Dendritic cell treated with granulocyte-macrophage colony-stimulating factor and Interleukin-4, amounts not matched to agents 40 ng/mL and 50 ng/mL, for 4 days (primary cell): ENCODE data around the gene SOWAHA.

Experiments
- H3K27ac Mint-ChIP-seq: one replicate; pipeline ENCODE4 v1.8.0; 2022; ENCODE audit warnings: mild to moderate bottlenecking, mixed read lengths
- H3K27me3 Mint-ChIP-seq: one replicate; pipeline ENCODE4 v1.8.0; 2022; ENCODE audit warnings: mild to moderate bottlenecking, mixed read lengths
- H3K36me3 Mint-ChIP-seq: one replicate; pipeline ENCODE4 v1.8.0; 2022; ENCODE audit warnings: low read depth, mixed read lengths
- H3K4me1 Mint-ChIP-seq: one replicate; pipeline ENCODE4 v1.8.0; 2022; ENCODE audit warnings: low read depth, mixed read lengths
- H3K4me3 Mint-ChIP-seq: one replicate; pipeline ENCODE4 v1.8.0; 2022; ENCODE audit warnings: mild to moderate bottlenecking, moderate library complexity, mixed read lengths
- H3K9me3 Mint-ChIP-seq: one replicate; pipeline ENCODE4 v1.8.0; 2022; ENCODE audit warnings: mixed read lengths
- intact Hi-C: fragments of 100-400 bp; cut with micrococcal nuclease; formaldehyde crosslinking; loops from one replicate; pipeline ENCODE4 v1.15.0; 2022

Gene SOWAHA

DNA sequence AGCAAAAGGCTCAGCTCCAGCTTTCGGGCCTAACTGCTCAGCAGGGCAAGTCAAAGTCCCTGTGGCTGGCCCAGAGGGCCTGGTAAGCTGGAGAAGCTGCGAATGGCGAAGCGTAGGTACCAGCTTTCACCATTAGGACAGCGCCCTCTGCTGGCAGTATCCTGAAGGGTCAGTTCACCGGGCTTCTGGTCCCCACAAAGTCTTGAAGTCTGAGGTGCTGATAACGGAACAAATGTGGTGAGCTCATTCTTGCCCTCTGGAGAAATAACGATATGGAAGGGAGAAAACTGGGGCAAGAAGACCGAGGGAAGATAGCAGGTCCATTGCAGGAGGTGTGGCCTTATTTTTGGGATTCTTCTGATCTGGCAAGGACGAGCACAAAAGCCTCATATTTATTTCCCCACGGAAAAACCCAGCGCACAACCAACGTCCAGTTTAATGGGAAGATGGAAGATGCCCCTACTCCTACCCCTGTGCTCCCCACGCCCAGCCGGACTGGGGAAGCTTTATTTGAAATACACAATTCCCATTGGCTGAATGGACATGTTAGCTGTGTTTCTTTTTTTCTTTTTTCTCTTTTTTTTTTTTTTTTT lies 7.2 kb downstream of the SOWAHA start:
- Mint-ChIP-seq H3K4me3 (peak overlapping the region; percentile 14), H3K27ac (no peak overlapping the region), H3K4me1 (peaks cover 21% of the 10 kb centered on the region)

GRCh38 chr5:132821350-132821749 lies 8.2 kb downstream of the SOWAHA start:
- Mint-ChIP-seq H3K4me1 (peaks cover 28% of the 10 kb centered on the region), H3K27me3 (peaks cover 76% of the 10 kb centered on the region), H3K27ac (no peak overlapping the region), H3K9me3 (no peaks in the 10 kb centered on the region), H3K4me3 (no peak overlapping the region), H3K36me3 (peaks cover 9% of the 10 kb centered on the region)
- intact Hi-C loops, result no loop called here

More for the DNA sequence above, 7.2 kb downstream of the SOWAHA start:
- Mint-ChIP-seq H3K27me3 (peaks cover 71% of the 10 kb centered on the region), H3K36me3 (peaks cover 9% of the 10 kb centered on the region), H3K9me3 (no peaks in the 10 kb centered on the region)
- intact Hi-C loops, result loop anchor here (1.0 kb wide), 2 partner anchors 65 to 434 kb away; no protein-coding TSS in a partner anchor

DNA sequence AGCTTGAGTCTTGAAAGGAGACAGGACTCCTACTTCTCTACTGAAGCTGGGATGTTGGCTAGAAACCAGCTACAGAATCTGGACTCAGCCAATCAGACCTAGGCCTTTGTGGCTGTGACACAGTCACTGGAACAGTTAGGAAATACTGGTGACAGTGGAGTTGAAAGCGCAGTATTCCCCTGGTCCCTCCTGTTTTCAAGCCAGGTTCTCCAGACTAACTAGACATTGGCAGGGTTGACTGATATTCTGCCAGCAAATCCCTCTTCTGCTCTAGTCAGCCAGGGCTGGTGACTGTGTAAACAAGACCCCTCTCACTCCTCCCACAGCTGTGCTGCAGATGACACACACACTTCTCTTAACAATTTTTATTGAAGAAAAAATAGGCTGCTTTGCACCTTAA lies 8.7 kb downstream of the SOWAHA start:
- Mint-ChIP-seq H3K27ac (no peak overlapping the region), H3K36me3 (peaks cover 10% of the 10 kb centered on the region), H3K4me1 (peaks cover 28% of the 10 kb centered on the region), H3K27me3 (peaks cover 80% of the 10 kb centered on the region), H3K9me3 (no peaks in the 10 kb centered on the region), H3K4me3 (no peak overlapping the region)
- intact Hi-C loops, result no loop called here

GRCh38 chr5:132822650-132823480 lies 9.8 kb downstream of the SOWAHA start:
- H3K27me3 Mint-ChIP-seq, result peaks cover 90% of the 10 kb centered on the region
- H3K27ac Mint-ChIP-seq, result no peak overlapping the region
- intact Hi-C loops, result no loop called here
- H3K4me3 Mint-ChIP-seq, result peak overlapping the region; percentile 56
- H3K4me1 Mint-ChIP-seq, result peaks cover 28% of the 10 kb centered on the region
- H3K9me3 Mint-ChIP-seq, result no peaks in the 10 kb centered on the region
- H3K36me3 Mint-ChIP-seq, result peaks cover 15% of the 10 kb centered on the region

- intact Hi-C loops, result no loop called here
- peaks cover 91% of the 10 kb centered on the region for H3K27me3 Mint-ChIP-seq
- H3K4me3 Mint-ChIP-seq, result no peak overlapping the region
- peaks cover 15% of the 10 kb centered on the region for H3K36me3 Mint-ChIP-seq
- H3K9me3 Mint-ChIP-seq, result no peaks in the 10 kb centered on the region
- H3K27ac Mint-ChIP-seq, result no peak overlapping the region
- peaks cover 28% of the 10 kb centered on the region for H3K4me1 Mint-ChIP-seq
Observed at GRCh38 chr5:132823481-132824050, 10.5 kb downstream of the SOWAHA start.

DNA sequence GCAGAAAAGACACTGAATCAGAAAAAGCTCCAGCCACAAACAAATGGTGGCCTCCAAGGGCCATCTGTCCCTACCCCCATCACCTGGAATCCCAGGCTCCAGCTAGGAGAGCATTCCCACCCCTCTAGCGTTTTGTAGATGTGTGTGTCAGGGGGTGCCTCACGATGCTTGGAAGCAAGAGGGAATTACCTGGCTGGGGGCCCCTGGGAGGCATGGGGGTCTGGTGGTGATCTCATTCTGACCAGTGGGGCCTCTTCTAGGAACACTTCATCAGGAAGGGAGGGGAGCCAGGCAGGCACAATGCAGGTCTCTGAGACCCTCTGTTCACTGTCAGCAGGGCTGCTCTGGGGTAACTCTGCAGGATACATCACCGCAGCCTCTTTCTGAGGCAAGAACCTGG lies 11.3 kb downstream of the SOWAHA start:
- intact Hi-C loops, result no loop called here
- H3K9me3 Mint-ChIP-seq, result no peaks in the 10 kb centered on the region
- peaks cover 91% of the 10 kb centered on the region for H3K27me3 Mint-ChIP-seq
- H3K4me1 Mint-ChIP-seq, result peaks cover 30% of the 10 kb centered on the region
- H3K27ac Mint-ChIP-seq, result no peak overlapping the region
- no peak overlapping the region for H3K4me3 Mint-ChIP-seq
- H3K36me3 Mint-ChIP-seq, result peaks cover 15% of the 10 kb centered on the region

GRCh38 chr5:132825033-132825833 lies 12.1 kb downstream of the SOWAHA start:
- H3K4me3 Mint-ChIP-seq, result no peak overlapping the region
- H3K27me3 Mint-ChIP-seq, result peaks cover 90% of the 10 kb centered on the region
- intact Hi-C loops, result no loop called here
- H3K4me1 Mint-ChIP-seq, result peaks cover 30% of the 10 kb centered on the region
- H3K9me3 Mint-ChIP-seq, result no peaks in the 10 kb centered on the region
- peaks cover 20% of the 10 kb centered on the region for H3K36me3 Mint-ChIP-seq
- H3K27ac Mint-ChIP-seq, result no peak overlapping the region

DNA sequence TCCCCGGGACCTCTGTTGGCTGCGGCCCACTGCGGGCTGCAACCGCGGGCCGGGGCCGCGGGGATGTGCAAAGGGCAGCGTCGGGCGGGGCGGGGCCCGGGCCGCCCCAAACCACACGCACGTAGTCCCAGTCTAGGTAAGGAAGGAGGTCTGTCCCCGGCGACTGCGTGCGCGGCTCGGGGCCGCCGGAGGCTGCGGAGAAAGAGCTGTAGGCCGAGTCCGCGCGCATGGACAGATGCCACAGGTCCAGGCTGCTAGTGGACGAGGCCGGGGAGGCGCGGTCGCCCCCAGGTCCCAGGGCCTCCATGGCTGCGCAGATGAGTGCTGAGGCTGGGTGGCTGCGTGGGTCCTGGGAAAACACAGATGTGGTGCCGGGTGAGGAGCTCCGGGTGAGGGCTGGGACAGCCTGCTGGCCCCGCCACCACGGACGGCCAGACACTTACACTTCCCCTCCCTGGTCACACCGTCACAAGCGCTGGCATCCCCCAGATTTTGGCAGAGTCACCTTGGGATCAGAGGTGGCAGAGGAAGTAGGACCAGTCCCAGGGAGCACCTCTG lies 12.8 kb downstream of the SOWAHA start:
- no peak overlapping the region for H3K4me3 Mint-ChIP-seq
- H3K27me3 Mint-ChIP-seq, result peaks cover 87% of the 10 kb centered on the region
- intact Hi-C loops, result no loop called here
- no peak overlapping the region for H3K27ac Mint-ChIP-seq
- peaks cover 29% of the 10 kb centered on the region for H3K4me1 Mint-ChIP-seq
- no peaks in the 10 kb centered on the region for H3K9me3 Mint-ChIP-seq
- peaks cover 21% of the 10 kb centered on the region for H3K36me3 Mint-ChIP-seq

DNA sequence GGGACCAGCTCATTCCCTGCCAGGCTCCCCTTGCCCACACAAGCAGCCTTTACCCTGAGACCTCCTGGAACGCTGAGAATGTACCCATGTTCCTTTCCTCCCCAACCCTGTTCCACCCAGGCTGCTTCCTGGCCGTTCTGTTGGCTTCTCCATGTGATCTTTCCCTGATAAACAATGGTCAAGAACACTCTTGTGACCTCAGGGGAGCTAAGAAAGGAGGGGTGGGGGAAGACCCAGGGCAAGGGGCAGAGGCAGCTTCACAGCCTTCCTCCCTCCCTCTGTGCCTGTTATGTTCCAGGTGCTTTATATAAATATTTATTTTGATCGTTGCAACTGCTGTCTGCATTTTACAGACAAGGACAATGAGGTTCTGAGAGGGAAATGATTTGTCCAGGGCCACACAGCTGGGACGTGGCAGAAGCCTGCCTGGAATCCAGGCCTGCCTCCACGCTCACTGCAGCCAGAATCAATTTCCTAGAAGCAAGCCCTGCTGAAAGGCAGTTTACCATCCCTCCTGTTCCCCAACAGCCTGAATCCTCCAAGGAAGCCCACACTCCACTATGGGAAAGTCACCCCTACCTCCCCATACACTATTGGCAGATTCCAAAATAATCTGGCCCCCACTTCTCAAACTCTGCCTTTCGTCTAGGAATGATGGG lies 13.5 kb downstream of the SOWAHA start:
- Mint-ChIP-seq H3K9me3 (no peaks in the 10 kb centered on the region), H3K27ac (no peak overlapping the region), H3K4me3 (no peak overlapping the region), H3K36me3 (peaks cover 21% of the 10 kb centered on the region), H3K4me1 (peaks cover 35% of the 10 kb centered on the region), H3K27me3 (peaks cover 89% of the 10 kb centered on the region)
- intact Hi-C loops, result no loop called here

DNA sequence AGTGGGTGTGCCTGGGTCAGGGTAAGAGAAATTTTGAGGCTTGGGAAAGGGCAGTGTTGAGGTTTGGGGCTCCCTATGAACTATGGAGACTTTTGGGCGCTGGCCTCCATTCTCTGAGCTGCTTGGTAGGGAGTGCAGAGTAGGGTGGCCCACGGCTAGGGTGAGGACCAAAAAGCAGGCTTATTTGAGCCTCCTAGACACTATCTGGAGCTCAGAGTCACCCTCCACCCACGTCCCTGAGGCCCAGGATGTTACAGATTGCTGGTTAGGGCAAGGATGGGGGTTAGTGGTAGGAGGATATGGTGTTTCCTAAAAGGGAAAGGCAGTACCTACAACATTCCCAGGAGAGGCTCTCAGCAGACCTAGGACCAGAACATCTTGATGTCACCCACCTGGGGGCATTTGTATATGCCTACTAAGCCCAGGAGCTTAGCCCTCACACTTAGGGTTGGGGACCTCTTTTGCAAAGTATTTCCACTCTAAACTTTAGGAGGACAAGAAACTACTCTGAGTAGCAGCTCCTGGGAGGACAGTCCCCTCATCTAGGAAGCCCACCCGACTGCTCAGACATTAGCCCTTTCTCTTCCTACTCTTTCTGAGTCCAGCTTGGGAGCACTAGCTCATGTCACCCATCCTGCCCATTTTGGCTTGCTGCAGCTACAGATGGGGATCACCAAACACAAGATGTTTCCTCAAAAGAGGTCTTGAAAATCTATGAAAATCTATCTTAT lies 15.0 kb downstream of the SOWAHA start:
- Mint-ChIP-seq H3K9me3 (no peaks in the 10 kb centered on the region), H3K36me3 (peaks cover 21% of the 10 kb centered on the region), H3K27ac (no peak overlapping the region), H3K4me1 (peaks cover 32% of the 10 kb centered on the region), H3K27me3 (peaks cover 84% of the 10 kb centered on the region), H3K4me3 (no peak overlapping the region)
- intact Hi-C loops, result no loop called here

DNA sequence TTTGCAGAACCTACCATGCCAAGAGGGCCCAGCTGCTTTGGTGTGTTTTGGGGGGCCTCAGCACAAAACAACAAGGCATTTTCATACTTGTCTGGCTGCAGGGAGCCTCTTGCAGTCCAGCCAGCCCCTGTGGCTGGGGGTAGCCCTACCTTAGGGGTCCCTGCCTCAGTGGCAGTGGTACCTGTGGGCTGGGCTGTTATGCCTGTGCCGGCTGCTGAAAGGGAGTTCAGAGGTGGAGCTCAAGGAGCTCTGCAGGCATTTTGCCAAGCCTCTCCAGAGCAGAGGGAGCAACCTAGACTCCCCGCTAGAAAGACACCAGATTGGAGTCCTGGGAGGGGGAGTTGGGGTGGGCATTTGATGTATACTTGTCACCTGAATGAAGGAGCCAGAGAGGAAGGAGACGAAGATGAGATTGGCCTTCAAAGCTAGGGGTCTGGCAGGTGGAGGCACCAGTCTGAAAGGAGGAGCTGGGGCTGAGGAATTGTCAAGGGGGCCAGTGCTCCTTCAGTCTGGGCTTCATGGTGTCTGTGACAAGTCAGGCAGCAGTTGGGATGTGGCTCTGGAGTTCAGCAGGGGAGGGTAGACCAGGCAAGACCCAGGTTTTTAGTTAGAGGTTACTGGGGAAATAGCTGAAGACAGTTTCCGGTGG lies 15.9 kb downstream of the SOWAHA start:
- no peaks in the 10 kb centered on the region for H3K9me3 Mint-ChIP-seq
- intact Hi-C loops, result no loop called here
- peaks cover 77% of the 10 kb centered on the region for H3K27me3 Mint-ChIP-seq
- H3K4me1 Mint-ChIP-seq, result peaks cover 28% of the 10 kb centered on the region
- peak overlapping the region; percentile 96 for H3K4me3 Mint-ChIP-seq
- peak overlapping the region; percentile 77 for H3K27ac Mint-ChIP-seq
- peaks cover 21% of the 10 kb centered on the region for H3K36me3 Mint-ChIP-seq

DNA sequence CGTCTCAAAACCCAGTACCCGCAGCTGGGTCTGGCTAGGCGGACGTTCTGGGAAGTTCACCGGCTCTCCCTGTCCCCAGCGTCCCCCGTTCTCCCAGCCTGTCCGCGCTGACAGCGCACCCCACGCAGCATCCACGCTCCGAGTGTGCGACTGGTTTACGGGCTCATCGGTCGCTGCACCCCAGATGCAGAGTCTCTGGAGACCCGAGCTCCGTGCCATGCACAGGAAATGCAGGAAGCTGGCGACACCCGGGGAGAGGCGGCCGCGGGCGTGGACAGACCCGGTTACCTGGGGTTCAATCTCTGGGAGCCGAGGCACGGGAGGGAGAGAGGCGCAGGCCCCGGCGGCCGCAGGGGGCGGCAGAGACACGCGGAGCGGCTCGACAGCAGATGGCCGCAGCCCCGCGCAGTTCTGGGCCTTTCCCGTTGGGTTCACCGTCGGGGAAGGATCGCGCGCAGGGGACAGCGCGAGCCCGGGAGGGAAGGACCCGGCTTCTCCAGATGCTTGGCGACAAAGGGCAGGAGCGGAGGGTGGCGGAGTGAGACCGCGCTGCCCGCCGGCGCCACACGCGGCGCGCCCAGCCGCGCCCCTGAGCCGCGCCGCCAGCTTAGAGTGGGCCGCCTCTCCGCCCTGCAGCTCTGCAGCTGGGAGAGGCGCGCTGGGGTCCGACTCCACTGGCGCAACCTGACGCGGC lies 16.8 kb downstream of the SOWAHA start:
- H3K9me3 Mint-ChIP-seq, result no peaks in the 10 kb centered on the region

More for the DNA sequence above, 16.8 kb downstream of the SOWAHA start:
- Mint-ChIP-seq H3K27ac (peak overlapping the region; percentile 77), H3K4me1 (peaks cover 28% of the 10 kb centered on the region), H3K36me3 (peaks cover 16% of the 10 kb centered on the region), H3K27me3 (peaks cover 68% of the 10 kb centered on the region), H3K4me3 (peak overlapping the region; percentile 96)
- intact Hi-C loops, result loop anchor here (1.0 to 2.0 kb wide), 2 partner anchors 33 to 53 kb away; no protein-coding TSS in a partner anchor
